22Rv1 (cell line): ENCODE results near the gene SIPA1L3.

ENCODE experiments used
- H3K27ac ChIP-seq: fragments of 450-650 bp; 2 replicates; pipeline ENCODE4 v1.5.1; 2017
- CTCF ChIP-seq: fragments of 450-650 bp; IDR thresholded peaks from 2 replicates; pipeline ENCODE4 v1.5.1; 2017; ENCODE audit warnings: mild to moderate bottlenecking
- ZFX ChIP-seq: fragments of 450-650 bp; IDR thresholded peaks from 2 replicates; pipeline ENCODE4 v1.6.1; 2017; ENCODE audit warnings: antibody characterized with exemption, borderline replicate concordance

The SIPA1L3 gene

DNA sequence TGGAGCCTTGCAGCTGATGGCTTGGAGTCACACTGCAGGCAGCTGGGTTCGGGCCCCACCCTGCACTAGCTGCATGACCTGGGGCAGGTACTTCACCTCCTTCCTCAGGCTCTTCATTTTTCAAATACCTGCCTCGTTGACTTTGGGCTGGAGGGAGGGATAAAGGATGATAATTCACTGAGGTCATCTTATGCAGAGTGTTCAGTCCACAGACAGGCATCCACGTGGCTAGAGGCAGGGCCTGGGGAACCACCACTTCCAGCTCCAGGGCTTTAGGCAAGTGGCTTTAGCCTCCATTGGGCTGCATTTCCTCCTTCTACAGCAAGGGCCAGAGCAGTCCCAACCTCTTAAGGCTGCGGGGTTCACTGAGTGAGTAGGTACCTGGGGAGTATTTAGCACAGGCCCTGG, 84.8 kb downstream of the SIPA1L3 start:
- TF ChIP-seq CTCF (no peak), ZFX (no peak)
- H3K27ac ChIP-seq: no peak overlapping the region

GRCh38 chr19:37992761-37993160, 85.8 kb downstream of the SIPA1L3 start:
- H3K27ac ChIP-seq: no peak overlapping the region
- no peak for TF ChIP-seq ZFX
- no peak for TF ChIP-seq CTCF

DNA sequence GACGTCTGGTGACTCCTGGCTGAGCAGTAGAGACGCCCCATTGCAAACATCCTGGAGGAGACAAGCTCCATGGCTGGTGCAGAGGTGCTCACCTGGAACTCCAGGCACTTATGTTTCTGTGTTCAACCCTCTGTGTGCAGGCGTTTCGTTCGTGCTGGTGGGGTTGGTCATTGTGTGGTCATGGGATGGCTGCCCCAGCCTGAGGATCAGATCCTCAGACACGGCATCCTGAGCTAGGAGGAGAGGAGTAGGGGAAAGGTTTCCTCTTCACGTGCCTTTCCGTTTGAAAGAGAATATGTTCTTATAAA, 87.8 kb downstream of the SIPA1L3 start:
- TF ChIP-seq CTCF (no peak), ZFX (no peak)
- no peak overlapping the region for H3K27ac ChIP-seq

GRCh38 chr19:37995346-37995745, 88.3 kb downstream of the SIPA1L3 start:
- no peak for TF ChIP-seq CTCF
- no peak for TF ChIP-seq ZFX
- no peak overlapping the region for H3K27ac ChIP-seq

DNA sequence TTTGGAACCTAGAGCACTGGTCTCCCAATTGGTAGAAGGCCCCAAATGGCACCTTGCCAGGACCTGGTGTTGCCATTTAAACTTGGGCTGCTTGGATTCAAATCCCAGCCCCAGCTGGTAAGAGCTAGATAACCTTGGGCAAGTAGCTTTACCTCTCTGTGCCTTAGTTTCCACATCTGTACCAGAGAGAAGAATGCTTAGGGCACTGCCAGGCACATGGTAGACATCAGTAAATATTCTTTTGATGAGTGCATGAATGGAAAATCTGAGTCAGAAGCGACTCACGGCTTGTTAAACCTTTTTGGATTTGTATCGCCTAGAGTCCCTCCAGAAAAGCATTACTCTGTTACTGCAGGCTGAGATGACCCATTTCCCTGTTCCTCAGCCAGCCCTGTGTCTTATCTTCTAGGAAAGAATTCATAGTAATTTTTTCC, 90.9 kb downstream of the SIPA1L3 start:
- TF ChIP-seq ZFX (no peak), CTCF (no peak)
- H3K27ac ChIP-seq: no peak overlapping the region

DNA sequence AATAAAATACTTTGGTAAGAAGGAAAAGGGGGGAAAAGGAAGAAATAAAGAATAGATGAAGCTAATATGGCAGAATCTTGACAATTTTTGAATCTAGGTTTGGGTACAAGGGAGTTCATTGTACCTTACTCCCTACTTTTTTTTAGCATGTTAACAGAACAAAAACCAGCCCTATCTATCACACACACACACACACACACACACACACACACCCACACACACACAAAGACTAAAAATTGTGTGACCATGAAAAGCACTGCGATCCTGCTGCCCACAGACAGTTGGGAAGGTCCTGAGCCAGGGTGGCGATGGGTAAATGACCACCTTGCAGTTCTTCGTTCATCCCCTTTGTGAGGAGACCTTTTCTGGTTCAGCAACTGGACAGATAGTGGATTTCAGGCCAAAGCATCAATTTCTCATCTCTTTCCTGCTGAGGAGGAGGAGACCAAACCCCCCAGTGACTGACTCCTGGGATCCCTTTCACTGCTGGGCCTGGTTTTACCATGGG, 91.8 kb downstream of the SIPA1L3 start:
- TF ChIP-seq ZFX: no peak
- H3K27ac ChIP-seq: no peak overlapping the region

GRCh38 chr19:37999309-38000213, 92.6 kb downstream of the SIPA1L3 start:
- TF ChIP-seq ZFX: no peak
- TF ChIP-seq CTCF: no peak
- no peak overlapping the region for H3K27ac ChIP-seq

DNA sequence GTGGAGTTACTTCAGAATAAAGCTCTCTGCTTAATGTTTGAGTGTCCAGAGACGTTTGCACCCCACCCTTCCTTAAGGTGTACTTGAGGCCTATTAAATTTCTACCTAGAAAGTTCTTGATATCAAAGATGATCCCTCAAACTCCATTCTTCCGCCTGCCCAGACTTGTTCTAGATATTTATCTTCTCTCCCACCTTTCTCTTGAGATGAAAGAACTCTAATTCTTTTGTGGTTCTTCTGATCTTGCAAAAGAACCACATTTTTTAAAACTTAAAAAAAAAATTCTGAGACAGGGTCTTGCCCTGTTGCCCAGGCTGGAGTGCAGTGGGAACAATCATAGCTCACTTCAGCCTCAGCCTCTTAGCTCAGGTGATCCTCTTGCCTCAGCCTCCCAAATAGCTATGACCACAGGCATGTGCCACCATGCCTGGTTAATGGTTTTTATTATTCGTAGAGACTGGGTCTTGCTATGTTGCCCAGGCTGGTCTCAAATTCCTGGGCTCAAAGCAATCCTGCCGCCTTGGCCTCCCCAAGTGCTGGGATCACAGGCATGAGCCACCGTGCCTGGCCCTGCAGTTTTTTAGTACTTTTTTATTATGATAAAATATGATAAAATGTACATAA, 94.3 kb downstream of the SIPA1L3 start:
- TF ChIP-seq CTCF (no peak), ZFX (no peak)
- H3K27ac ChIP-seq: no peak overlapping the region
